HepG2 (cell line): ENCODE results near the gene MRPL28. TPM values are rescaled to one million over a fixed set of nuclear protein-coding genes. Genes with fewer than 3 reads are reported as not detected.
A peak's percentile ranks its signal among the peaks of the same experiment; 100 is the strongest.

Source experiments
- ATAC-seq: fragments of 200-7000 bp; cut with Tn5 transposase; 3 replicates; pipeline ENCODE4 v1.9.1; 2020; ENCODE audit warnings: mild to moderate bottlenecking, moderate library complexity
- BruUV-seq: library from RNA; stranded (reverse); fragments of 400-500 nt; replicated peaks from 2 replicates; lab custom pipeline; 2021; lab: Mats Ljungman, UMichigan
- CTCF ChIA-PET: fragments of 300-600 bp; formaldehyde crosslinking; extraction: SDS; loops from one replicate; lab custom pipeline; 2021; ENCODE audit warnings: low total read pairs, inconsistent platforms, low intra/inter-chr PET ratio; lab: Yijun Ruan, JAX
- POLR2A ChIA-PET: fragments of 350-600 bp; sonication (Branson Sonifier 250); formaldehyde crosslinking; loops from one replicate; lab custom pipeline; 2020; ENCODE audit warnings: antibody characterized with exemption, inconsistent platforms; lab: Yijun Ruan, JAX
- DNase-seq: peaks from one replicate; pipeline ENCODE4 v3.0.0-alpha.2; 2015; ENCODE audit warnings: low spot score
- FAIRE-seq: peaks from 3 replicates; lab custom pipeline; 2011; peaks lifted over from hg19 to GRCh38; lab: Jason Lieb, UNC
- H2AFZ ChIP-seq: one replicate; pipeline ENCODE4 v1.6.1; 2011; ENCODE audit warnings: low read length, inconsistent platforms
- H3K27ac ChIP-seq: fragments of 300-600 bp; 3 replicates; pipeline ENCODE4 v1.8.0; 2011; ENCODE audit warnings: mixed run types, mild to moderate bottlenecking, mixed read lengths, low read length, inconsistent platforms; ENCODE audit not compliant: insufficient read depth; ENCODE audit errors: extremely low read length
- H3K27me3 ChIP-seq, 2 experiments: fragments of 200-600 bp in 1 of 2; 2 replicates in 1 of 2; 3 replicates in 1 of 2; pipeline versions ENCODE4 v1.6.0 to v1.8.0; 2011; ENCODE audit warnings: low read length in 2 of 2, mild to moderate bottlenecking in 2 of 2, moderate library complexity in 2 of 2, inconsistent platforms in 1 of 2; ENCODE audit not compliant: insufficient read depth in 2 of 2, control insufficient read depth in 1 of 2
- H3K36me3 ChIP-seq, 2 experiments: fragments of 200-600 bp in 1 of 2; replicated peaks in 1 of 2; 2 replicates in 1 of 2; 3 replicates in 1 of 2; pipeline versions ENCODE4 v1.5.1 to v1.8.0; 2011; ENCODE audit warnings: low read length in 2 of 2, inconsistent platforms in 1 of 2; ENCODE audit not compliant: insufficient read depth in 2 of 2, control insufficient read depth in 1 of 2
- H3K4me1 ChIP-seq: 2 replicates; pipeline ENCODE4 v1.5.1; 2012; ENCODE audit warnings: low read length, inconsistent platforms; ENCODE audit not compliant: insufficient read depth
- H3K4me2 ChIP-seq: 2 replicates; pipeline ENCODE4 v1.6.0; 2011; ENCODE audit warnings: low read depth, low read length, inconsistent platforms
- H3K4me3 ChIP-seq, 3 experiments: fragments of 200-600 bp in 1 of 3; sonication (generic), shearing (Covaris generic) in 1 of 3; replicated peaks in 1 of 3; 2 replicates each; pipeline ENCODE4 v1.5.1; 2011 to 2016; ENCODE audit warnings: low read length in 3 of 3, inconsistent platforms in 2 of 3, low read depth in 2 of 3, mild to moderate bottlenecking in 2 of 3, control low read depth in 1 of 3, mixed read lengths in 1 of 3; ENCODE audit not compliant: insufficient read depth in 1 of 3
- H3K79me2 ChIP-seq: one replicate; pipeline ENCODE4 v1.6.1; 2011; ENCODE audit warnings: low read length, inconsistent platforms; ENCODE audit not compliant: insufficient read depth
- H3K9ac ChIP-seq: 2 replicates; pipeline ENCODE4 v1.6.0; 2011; ENCODE audit warnings: mild to moderate bottlenecking, low read depth, low read length, inconsistent platforms; ENCODE audit not compliant: insufficient read depth
- H3K9me3 ChIP-seq: 2 replicates; pipeline ENCODE4 v1.5.1; 2012; ENCODE audit warnings: mild to moderate bottlenecking, low read length
- H4K20me1 ChIP-seq: 2 replicates; pipeline ENCODE4 v1.6.0; 2011; ENCODE audit warnings: inconsistent platforms, mild to moderate bottlenecking, low read length, moderate library complexity; ENCODE audit not compliant: insufficient read depth
- AGO2 ChIP-seq: fragments of 200-400 bp; formaldehyde crosslinking; optimal IDR thresholded peaks from 2 replicates; pipeline ENCODE3; 2017; ENCODE audit warnings: mild to moderate bottlenecking, low read depth, low read length, moderate library complexity
- AKAP8 ChIP-seq: sonication (generic); formaldehyde crosslinking; IDR thresholded peaks from 2 replicates; pipeline ENCODE4 v1.5.1; 2020; ENCODE audit warnings: mild to moderate bottlenecking, missing genetic modification reagents
- RBFOX2 ChIP-seq: fragments of 200-400 bp; formaldehyde crosslinking; IDR thresholded peaks from 2 replicates; pipeline ENCODE4 v1.6.1; 2017; ENCODE audit warnings: low read depth, mild to moderate bottlenecking, low read length
- ZBTB33 ChIP-seq: sonication (generic); formaldehyde crosslinking; IDR thresholded peaks from 2 replicates; pipeline ENCODE4 v1.4.0; 2020; ENCODE audit warnings: missing genetic modification reagents
- ZNF44 ChIP-seq: sonication (generic); formaldehyde crosslinking; IDR thresholded peaks from 2 replicates; pipeline ENCODE4 v1.5.1; 2020; ENCODE audit warnings: mild to moderate bottlenecking, missing genetic modification reagents
- ZNF766 ChIP-seq: sonication (generic); formaldehyde crosslinking; IDR thresholded peaks from 2 replicates; pipeline ENCODE4 v1.5.0; 2020; ENCODE audit warnings: missing genetic modification reagents, borderline replicate concordance
- WGBS: methylation state at CpG from one replicate; pipeline ENCODE4 v1.1.6; 2017; ENCODE audit warnings: low lambda C conversion rate; 5-methylcytosine and 5-hydroxymethylcytosine counted together
- in situ Hi-C: cut with HindIII; loops from 2 replicates; pipeline ENCODE4 v1.10.0; 2017; ENCODE audit warnings: low pct_unique_long_range_greater_than_20kb; ENCODE audit not compliant: extremely low pct_ligation_motif_present
- intact Hi-C: fragments of 100-400 bp; cut with micrococcal nuclease; formaldehyde crosslinking; loops from one replicate; pipeline ENCODE4 v1.10.0; 2022; ENCODE audit not compliant: unreplicated experiment
- polyA plus RNA-seq, 8 experiments: library from polyadenylated mRNA; depleted of rRNA in 3 of 8; stranded (reverse) in 7 of 8; unstranded in 1 of 8; fragments of >200 nt; fragmentation: Illumina TruSeq in 4 of 8; extraction: Trizol in 4 of 8; gene quantifications; 2 replicates each; pipeline versions ENCODE4 v1.2.1 to v1.2.3, GENCODE V29; 2011 to 2016; ENCODE audit warnings: low read depth in 4 of 8, missing spikeins in 1 of 8, mixed read lengths in 1 of 8; ENCODE audit not compliant: insufficient read depth in 1 of 8
- total RNA-seq, 5 experiments: library from RNA; depleted of rRNA; stranded (reverse); fragments of >200 nt; fragmentation: Illumina TruSeq; extraction: Trizol; gene quantifications; 2 replicates each; pipeline ENCODE4 v1.2.3, GENCODE V29; 2016; ENCODE audit warnings: low read depth in 1 of 5

The MRPL28 gene
- total and polyA plus RNA-seq, 2 of the 13 experiments (the other 11 are each of a cell fraction or from before 2014, with no cell fraction given): 114 to 135 TPM

GRCh38 chr16:398561-399339 is 28.4 kb upstream of the MRPL28 start:
- Histone ChIP-seq H3K27ac (peak overlapping the region; percentile 79), H3K4me2 (peak overlapping the region; percentile 88), H3K9ac (peak overlapping the region; percentile 69), H3K9me3 (no peaks in the 10 kb centered on the region), H3K79me2 (peaks cover 19% of the 10 kb centered on the region), H3K36me3 (peaks cover 0 to 4% of the 10 kb centered on the region in 2 experiments; a peak in 2 of 5 replicates), H4K20me1 (no peaks in the 10 kb centered on the region), H3K4me1 (peaks cover 50% of the 10 kb centered on the region), H3K4me3 (peak overlapping the region in 1 of 3 experiments; percentile 70; a peak in 2 of 6 replicates), H3K27me3 (no peaks in the 10 kb centered on the region), H2AFZ (no peak overlapping the region)
- DNase-seq: no peak
- no peak for ATAC-seq
- in situ Hi-C loops: loop anchor here (5.0 kb wide), 1 partner anchor 99 kb away; no protein-coding TSS in a partner anchor
- peak; percentile 92 for TF ChIP-seq AGO2
- TF ChIP-seq AKAP8 (CRISPR knock-in tag): peak; percentile 64
- peak; percentile 59 for TF ChIP-seq RBFOX2
- peak; percentile 89 for TF ChIP-seq ZBTB33 (CRISPR knock-in tag)
- no peak for TF ChIP-seq ZNF44 (CRISPR knock-in tag)
- no peak for TF ChIP-seq ZNF766 (CRISPR knock-in tag)
- no TSS peak for BruUV-seq
- WGBS: 93% methylated on average over 15 of the region's 24 CpGs
- CTCF ChIA-PET: no interaction called here
- intact Hi-C loops: no loop called here
- FAIRE-seq: no peak
- POLR2A ChIA-PET: interaction anchor here (0.9 to 1.8 kb wide), 6 partner anchors 15 to 190 kb away, joined by 3 to 7 read pairs (median 4); partner anchors contain the start of gene PGAP6
